Right lung (tissue), 5 donors: ENCODE measurements around the gene UCK1. TPM values are rescaled to one million over a fixed set of nuclear protein-coding genes. Genes with fewer than 3 reads are reported as not detected.

ENCODE experiments used
- DNase-seq, 2 donors: peaks; one replicate each; pipeline ENCODE4 v3.0.0-alpha.2; 2013
- polyA plus RNA-seq, 5 donors: library from polyadenylated mRNA; unstranded; fragments of 120-200 nt; gene quantifications; one replicate each; pipeline versions ENCODE4 v1.2.1 to v1.2.3, GENCODE V29; 2013; ENCODE audit warnings: inconsistent platforms in 1 of 5, low replicate concordance in 1 of 5; ENCODE audit not compliant: insufficient read length in 5 of 5, insufficient read depth in 1 of 5

Gene UCK1
- polyA plus RNA-seq, 5 donors: 26.2 to 31.5 (median 30.2) TPM

- DNase-seq: no peak
These were observed 52.2 kb downstream of the UCK1 start for GRCh38 chr9:131478911-131479310.

GRCh38 chr9:131478421-131478868 lies 52.6 kb downstream of the UCK1 start:
- peak in 1 of 2 donors; percentile 17 for DNase-seq

- DNase-seq: no peak
These were observed 53.1 kb downstream of the UCK1 start for GRCh38 chr9:131477816-131478419.

DNA sequence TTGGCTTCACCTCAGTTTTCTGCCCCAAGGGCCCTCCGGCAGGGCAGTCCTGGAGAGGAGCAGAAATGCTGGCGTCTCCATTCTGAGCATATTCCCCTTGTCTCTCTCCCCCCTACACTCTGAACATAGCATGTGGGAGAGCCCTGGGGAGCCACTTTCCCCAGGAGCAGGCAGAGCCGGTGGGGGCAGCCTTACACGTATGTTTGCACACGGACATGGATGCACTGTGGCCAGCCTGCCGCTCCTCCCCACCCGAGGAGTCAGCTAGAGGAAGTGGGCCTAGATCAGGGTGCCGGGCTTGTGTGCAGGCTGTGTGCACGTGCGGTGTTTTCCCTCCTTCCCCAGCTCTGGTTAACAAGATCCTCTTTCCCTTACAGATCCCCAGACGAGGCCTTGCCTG lies 53.7 kb downstream of the UCK1 start:
- DNase-seq: no peak

DNA sequence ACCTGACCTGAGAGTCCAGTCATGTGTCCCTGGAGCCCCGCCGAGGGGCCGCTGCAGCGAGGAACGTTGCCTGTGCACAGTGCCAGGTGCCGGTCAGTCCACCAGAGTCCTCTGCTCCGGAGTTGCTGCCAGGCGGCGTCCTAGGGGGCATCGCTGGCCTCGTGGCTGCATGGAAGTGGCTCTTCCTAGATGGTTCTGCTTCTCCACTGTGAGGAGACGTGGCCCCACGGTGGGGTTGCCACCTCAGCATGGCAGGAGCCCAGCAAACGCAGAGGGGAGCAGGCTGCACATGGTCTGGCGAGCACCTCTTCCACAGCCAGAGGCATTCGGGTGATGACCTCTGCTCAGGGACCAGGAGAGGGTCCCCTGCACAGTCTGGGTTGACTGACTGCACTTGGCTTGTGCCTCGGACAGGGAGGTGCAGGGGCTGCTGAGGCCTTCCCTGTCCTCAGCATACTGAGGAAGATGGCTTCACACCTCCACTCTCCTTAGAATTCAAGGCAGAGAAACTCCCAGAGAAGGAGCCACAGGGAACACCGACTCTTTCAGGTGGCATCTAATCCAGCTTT lies 54.2 kb downstream of the UCK1 start:
- no peak for DNase-seq

DNA sequence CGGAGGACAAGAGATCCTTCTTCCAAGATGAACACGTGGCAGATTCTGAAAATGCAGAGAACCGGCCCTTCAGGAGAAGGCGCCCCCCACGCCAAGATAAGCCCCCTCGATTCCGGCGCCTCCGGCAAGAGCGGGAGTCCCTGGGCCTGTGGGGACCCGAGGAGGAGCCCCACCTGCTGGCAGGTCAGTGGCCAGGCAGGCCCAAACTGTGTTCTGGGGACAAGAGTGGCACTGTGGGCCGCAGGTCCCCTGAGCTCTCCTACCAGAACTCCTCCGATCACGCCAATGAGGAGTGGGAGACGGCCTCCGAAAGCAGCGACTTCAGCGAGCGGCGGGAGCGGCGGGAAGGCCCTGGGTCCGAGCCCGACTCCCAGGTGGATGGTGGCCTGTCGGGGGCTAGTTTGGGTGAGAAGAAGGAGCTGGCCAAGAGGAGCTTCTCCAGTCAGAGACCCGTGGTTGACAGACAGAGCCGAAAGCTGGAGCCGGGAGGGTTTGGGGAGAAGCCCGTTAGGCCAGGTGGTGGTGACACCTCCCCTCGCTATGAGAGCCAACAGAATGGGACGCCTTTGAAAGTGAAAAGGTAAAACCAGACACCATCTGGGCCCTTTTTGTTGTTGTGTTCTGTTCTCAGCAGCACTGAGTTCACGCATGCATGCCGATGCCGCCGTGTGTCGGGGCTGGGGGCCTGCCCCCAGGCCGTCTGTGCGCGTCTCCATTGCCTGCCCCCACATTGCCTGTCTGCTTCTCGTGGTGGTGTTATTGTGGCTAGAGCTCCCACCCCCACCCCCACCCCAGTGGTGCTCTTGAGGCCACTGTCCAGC lies 54.9 kb downstream of the UCK1 start:
- DNase-seq: no peak

DNA sequence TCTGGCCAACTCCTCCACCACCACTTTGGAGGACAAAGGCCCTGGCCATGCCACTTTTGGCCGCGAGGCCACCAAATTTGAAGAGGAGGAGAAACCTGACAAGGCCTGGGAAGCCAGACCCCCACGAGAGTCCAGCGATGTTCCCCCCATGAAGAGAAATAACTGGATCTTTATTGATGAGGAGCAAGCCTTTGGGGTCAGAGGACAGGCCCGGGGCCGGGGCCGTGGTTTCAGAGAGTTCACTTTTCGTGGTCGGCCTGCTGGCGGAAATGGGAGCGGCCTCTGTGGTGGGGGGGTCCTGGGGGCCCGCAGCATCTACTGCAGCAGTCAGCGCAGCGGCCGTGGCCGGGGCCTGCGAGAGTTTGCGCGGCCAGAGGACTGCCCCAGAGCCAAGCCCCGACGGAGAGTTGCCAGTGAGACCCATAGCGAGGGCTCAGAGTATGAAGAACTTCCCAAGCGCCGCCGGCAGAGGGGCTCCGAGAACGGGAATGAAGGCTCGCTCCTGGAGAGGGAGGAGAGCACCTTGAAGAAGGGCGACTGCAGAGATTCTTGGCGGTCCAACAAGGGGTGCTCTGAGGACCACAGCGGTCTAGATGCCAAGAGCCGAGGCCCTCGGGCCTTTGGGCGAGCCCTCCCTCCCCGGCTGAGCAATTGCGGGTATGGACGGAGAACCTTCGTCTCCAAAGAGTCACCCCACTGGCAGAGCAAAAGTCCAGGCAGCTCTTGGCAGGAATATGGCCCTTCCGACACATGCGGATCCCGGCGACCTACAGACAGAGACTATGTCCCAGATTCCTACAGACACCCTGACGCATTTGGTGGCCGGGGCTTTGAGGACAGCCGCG lies 55.7 kb downstream of the UCK1 start:
- no peak for DNase-seq

- no peak for DNase-seq
These were observed 56.4 kb downstream of the UCK1 start for GRCh38 chr9:131474711-131475110.

GRCh38 chr9:131473891-131474290 lies 57.2 kb downstream of the UCK1 start:
- no peak for DNase-seq

Other genes with a start within 250 kb of the UCK1 start
- 1 to 10 TPM in 2 of 5 donors, under 1 TPM in 3; 0.76 to 3.5 (median 0.91) TPM for gene PLPP7, start 241.5 kb downstream of the UCK1 start, polyA plus RNA-seq
- 100 to 1,000 TPM; 137 to 191 (median 164) TPM for gene PRRC2B, start 137.2 kb downstream of the UCK1 start, polyA plus RNA-seq
- 10 to 100 TPM; 32.7 to 52.6 (median 36.0) TPM for gene POMT1, start 28.3 kb downstream of the UCK1 start, polyA plus RNA-seq
- 1 to 10 TPM; 4.1 to 9.8 (median 8.2) TPM for gene PRRT1B, start 14.3 kb upstream of the UCK1 start, polyA plus RNA-seq
- gene RAPGEF1, start 208.8 kb upstream of the UCK1 start, polyA plus RNA-seq: 10 to 100 TPM; 35.6 to 44.8 (median 40.5) TPM